Prostate gland (tissue), 2 donors: ENCODE measurements around the gene MED27. TPM values are rescaled to one million over a fixed set of nuclear protein-coding genes. Genes with fewer than 3 reads are reported as not detected.

Source experiments
- DNase-seq: peaks from one replicate; pipeline ENCODE4 v3.0.0-alpha.2; 2019; ENCODE audit warnings: low spot score
- H3K27ac ChIP-seq, 2 donors: fragments of 200-600 bp; sonication (generic); 2 replicates each; pipeline ENCODE4 v1.5.1; 2017 to 2019
- H3K27me3 ChIP-seq: fragments of 200-600 bp; sonication (generic); replicated peaks from 2 replicates; pipeline ENCODE4 v1.5.1; 2019; ENCODE audit not compliant: insufficient read depth
- H3K36me3 ChIP-seq, 2 donors: fragments of 200-600 bp; sonication (generic); 1 replicate in 1 of 2; 2 replicates in 1 of 2; pipeline versions ENCODE4 v1.5.1 to v1.8.1; 2017 to 2019
- H3K4me1 ChIP-seq: fragments of 200-600 bp; sonication (generic); replicated peaks from 2 replicates; pipeline ENCODE4 v1.5.1; 2019
- H3K4me3 ChIP-seq, 2 donors: fragments of 200-600 bp; sonication (generic); 2 replicates each; pipeline ENCODE4 v1.5.1; 2017 to 2019
- H3K9me3 ChIP-seq: fragments of 200-600 bp; sonication (generic); 2 replicates; pipeline ENCODE4 v1.5.1; 2017
- CTCF ChIP-seq, 4 experiments: fragments of 200-600 bp in 2 of 4; fragments of 450-650 bp in 2 of 4; sonication (generic) in 2 of 4; IDR thresholded peaks; 1 replicate in 3 of 4; 2 replicates in 1 of 4; pipeline ENCODE4 v1.5.1; 2016 to 2019; ENCODE audit warnings: antibody characterized with exemption in 4 of 4, mild to moderate bottlenecking in 2 of 4, moderate library complexity in 2 of 4
- POLR2A ChIP-seq: fragments of 450-650 bp; IDR thresholded peaks from one replicate; pipeline ENCODE4 v1.6.1; 2016; ENCODE audit warnings: antibody characterized with exemption, mild to moderate bottlenecking
- POLR2AphosphoS5 ChIP-seq: sonication (generic); formaldehyde crosslinking; IDR thresholded peaks from one replicate; pipeline ENCODE4 v1.6.1; 2017; ENCODE audit warnings: antibody characterized with exemption
- WGBS: methylation state at CpG from one replicate; pipeline ENCODE4 v1.1.5; 2018; 5-methylcytosine and 5-hydroxymethylcytosine counted together
- intact Hi-C: fragments of 100-400 bp; cut with DNase I; formaldehyde crosslinking; loops from one replicate; pipeline ENCODE4 v1.14.2; 2022
- total RNA-seq, 2 donors: library from RNA; depleted of rRNA; stranded (reverse); fragments of >200 nt; gene quantifications; one replicate each; pipeline ENCODE4 v1.1.0, GENCODE V29; 2016

Gene MED27
- total RNA-seq, 2 donors from 2014 or later: 17.4 to 22.7 TPM

GRCh38 chr9:131854896-131855613 is 224.6 kb downstream of the MED27 start:
- no peaks in the 10 kb centered on the region for H3K4me1 ChIP-seq
- 44% methylated on average over 21 of the region's 21 CpGs for WGBS
- TF ChIP-seq POLR2A (no peak), CTCF (IDR thresholded peaks at IDR 0.05) (no peak), POLR2AphosphoS5 (no peak)
- intact Hi-C loops: no loop called here
- H3K27me3 ChIP-seq: no peaks in the 10 kb centered on the region
- H3K27ac ChIP-seq: no peak overlapping the region
- no peak for DNase-seq
- no peak overlapping the region for H3K4me3 ChIP-seq
- H3K36me3 ChIP-seq: no peaks in the 10 kb centered on the region
- H3K9me3 ChIP-seq: no peaks in the 10 kb centered on the region

- no peak for TF ChIP-seq POLR2AphosphoS5
- TF ChIP-seq POLR2A: no peak
- TF ChIP-seq CTCF (IDR thresholded peaks at IDR 0.05): no peak
- Histone ChIP-seq H3K27me3 (no peaks in the 10 kb centered on the region), H3K27ac (no peak overlapping the region), H3K36me3 (no peaks in the 10 kb centered on the region), H3K9me3 (no peaks in the 10 kb centered on the region), H3K4me3 (no peak overlapping the region), H3K4me1 (no peaks in the 10 kb centered on the region)
- no peak for DNase-seq
- intact Hi-C loops: no loop called here
- WGBS: 67% methylated on average over 8 of the region's 8 CpGs
Measured at GRCh38 chr9:131854334-131854733, 225.3 kb downstream of the MED27 start.

- TF ChIP-seq POLR2AphosphoS5 (no peak), POLR2A (no peak), CTCF (IDR thresholded peaks at IDR 0.05) (no peak)
- Histone ChIP-seq H3K4me3 (no peak overlapping the region), H3K9me3 (no peaks in the 10 kb centered on the region), H3K4me1 (no peaks in the 10 kb centered on the region), H3K27me3 (no peaks in the 10 kb centered on the region), H3K27ac (no peak overlapping the region), H3K36me3 (no peaks in the 10 kb centered on the region)
- intact Hi-C loops: no loop called here
- WGBS: 84% methylated on average over 7 of the region's 7 CpGs
- DNase-seq: no peak
Measured at GRCh38 chr9:131853434-131853833, 226.2 kb downstream of the MED27 start.

- H3K4me3 ChIP-seq: no peak overlapping the region
- no peaks in the 10 kb centered on the region for H3K36me3 ChIP-seq
- no peaks in the 10 kb centered on the region for H3K27me3 ChIP-seq
- TF ChIP-seq POLR2AphosphoS5: no peak
- TF ChIP-seq CTCF (IDR thresholded peaks at IDR 0.05): no peak
- no peak for TF ChIP-seq POLR2A
- H3K27ac ChIP-seq: no peak overlapping the region
- H3K4me1 ChIP-seq: no peaks in the 10 kb centered on the region
- H3K9me3 ChIP-seq: no peaks in the 10 kb centered on the region
- intact Hi-C loops: no loop called here
- DNase-seq: no peak
- 62% methylated on average over 7 of the region's 7 CpGs for WGBS
Measured at GRCh38 chr9:131851414-131851813, 228.3 kb downstream of the MED27 start.

GRCh38 chr9:131849391-131849790 is 230.3 kb downstream of the MED27 start:
- intact Hi-C loops: no loop called here

More at GRCh38 chr9:131849391-131849790, 230.3 kb downstream of the MED27 start:
- Histone ChIP-seq H3K9me3 (no peaks in the 10 kb centered on the region), H3K4me1 (no peaks in the 10 kb centered on the region), H3K27me3 (no peaks in the 10 kb centered on the region), H3K36me3 (no peaks in the 10 kb centered on the region), H3K27ac (no peak overlapping the region), H3K4me3 (no peak overlapping the region)
- 91% methylated on average over 18 of the region's 18 CpGs for WGBS
- DNase-seq: no peak
- TF ChIP-seq CTCF (IDR thresholded peaks at IDR 0.05) (no peak), POLR2AphosphoS5 (no peak), POLR2A (no peak)
